HEK293 (cell line): ENCODE data around the gene MYL12A.

ENCODE experiments used
- CTCF ChIP-seq: fragments of 450-650 bp; formaldehyde crosslinking; IDR thresholded peaks from 2 replicates; pipeline ENCODE4 v1.5.1; 2016; ENCODE audit warnings: missing biosample characterization, missing genetic modification characterization
- OVOL3 ChIP-seq: fragments of 450-650 bp; formaldehyde crosslinking; IDR thresholded peaks from 2 replicates; pipeline ENCODE4 v1.5.1; 2016; ENCODE audit warnings: missing biosample characterization, missing genetic modification characterization
- REST ChIP-seq: fragments of 450-650 bp; formaldehyde crosslinking; IDR thresholded peaks from 2 replicates; pipeline ENCODE4 v1.5.1; 2016; ENCODE audit warnings: missing biosample characterization, missing genetic modification characterization
- ZBTB11 ChIP-seq: fragments of 450-650 bp; formaldehyde crosslinking; conservative IDR thresholded peaks from 2 replicates; pipeline ENCODE4 v1.5.1; 2016; ENCODE audit warnings: low read depth, missing biosample characterization, missing genetic modification characterization
- ZFP3 ChIP-seq: fragments of 450-650 bp; formaldehyde crosslinking; IDR thresholded peaks from 2 replicates; pipeline ENCODE4 v1.5.1; 2016; ENCODE audit warnings: low read depth, missing biosample characterization, missing genetic modification characterization
- ZNF121 ChIP-seq: fragments of 450-650 bp; formaldehyde crosslinking; IDR thresholded peaks from 2 replicates; pipeline ENCODE4 v1.5.1; 2016; ENCODE audit warnings: missing biosample characterization, missing genetic modification characterization
- ZNF302 ChIP-seq: fragments of 450-650 bp; formaldehyde crosslinking; IDR thresholded peaks from 2 replicates; pipeline ENCODE4 v1.5.1; 2016; ENCODE audit warnings: missing biosample characterization, missing genetic modification characterization, low read depth
- ZNF548 ChIP-seq: fragments of 450-650 bp; formaldehyde crosslinking; IDR thresholded peaks from 2 replicates; pipeline ENCODE4 v1.5.1; 2016; ENCODE audit warnings: missing biosample characterization, missing genetic modification characterization
- ZNF658 ChIP-seq: fragments of 450-650 bp; formaldehyde crosslinking; IDR thresholded peaks from 2 replicates; pipeline ENCODE4; 2016; ENCODE audit warnings: missing biosample characterization, missing genetic modification characterization
- ZNF785 ChIP-seq: fragments of 450-650 bp; formaldehyde crosslinking; IDR thresholded peaks from 2 replicates; pipeline ENCODE4 v1.5.1; 2016; ENCODE audit warnings: missing biosample characterization, missing genetic modification characterization
- ZSCAN23 ChIP-seq: fragments of 450-650 bp; formaldehyde crosslinking; IDR thresholded peaks from 2 replicates; pipeline ENCODE4 v1.5.1; 2016; ENCODE audit warnings: missing biosample characterization, missing genetic modification characterization

- TF ChIP-seq ZNF785 (tag by site-specific recombination): no peak
- TF ChIP-seq ZSCAN23 (tag by site-specific recombination): no peak
- TF ChIP-seq CTCF: no peak
- no peak for TF ChIP-seq REST (tag by site-specific recombination)
- TF ChIP-seq ZBTB11 (tag by site-specific recombination): no peak
- no peak for TF ChIP-seq ZFP3 (tag by site-specific recombination)
- no peak for TF ChIP-seq ZNF658 (tag by site-specific recombination)
- no peak for TF ChIP-seq ZNF302 (tag by site-specific recombination)
- TF ChIP-seq ZNF121 (tag by site-specific recombination): no peak
- no peak for TF ChIP-seq ZNF548 (tag by site-specific recombination)
- no peak for TF ChIP-seq OVOL3
These were observed 26.1 kb upstream of the MYL12A start for GRCh38 chr18:3221496-3221895.
